Smooth muscle cell of trachea (primary cell): ENCODE results near the gene BAG2. TPM values are rescaled to one million over a fixed set of nuclear protein-coding genes. Genes with fewer than 3 reads are reported as not detected.

Experiments used
- total RNA-seq: library from RNA; depleted of rRNA; stranded (reverse); fragments of >200 nt; gene quantifications from 2 replicates; pipeline ENCODE4 v1.2.1, GENCODE V29; 2014

BAG2 gene
- 23.4 and 25.5 TPM in 2 replicates for total RNA-seq

DNA sequence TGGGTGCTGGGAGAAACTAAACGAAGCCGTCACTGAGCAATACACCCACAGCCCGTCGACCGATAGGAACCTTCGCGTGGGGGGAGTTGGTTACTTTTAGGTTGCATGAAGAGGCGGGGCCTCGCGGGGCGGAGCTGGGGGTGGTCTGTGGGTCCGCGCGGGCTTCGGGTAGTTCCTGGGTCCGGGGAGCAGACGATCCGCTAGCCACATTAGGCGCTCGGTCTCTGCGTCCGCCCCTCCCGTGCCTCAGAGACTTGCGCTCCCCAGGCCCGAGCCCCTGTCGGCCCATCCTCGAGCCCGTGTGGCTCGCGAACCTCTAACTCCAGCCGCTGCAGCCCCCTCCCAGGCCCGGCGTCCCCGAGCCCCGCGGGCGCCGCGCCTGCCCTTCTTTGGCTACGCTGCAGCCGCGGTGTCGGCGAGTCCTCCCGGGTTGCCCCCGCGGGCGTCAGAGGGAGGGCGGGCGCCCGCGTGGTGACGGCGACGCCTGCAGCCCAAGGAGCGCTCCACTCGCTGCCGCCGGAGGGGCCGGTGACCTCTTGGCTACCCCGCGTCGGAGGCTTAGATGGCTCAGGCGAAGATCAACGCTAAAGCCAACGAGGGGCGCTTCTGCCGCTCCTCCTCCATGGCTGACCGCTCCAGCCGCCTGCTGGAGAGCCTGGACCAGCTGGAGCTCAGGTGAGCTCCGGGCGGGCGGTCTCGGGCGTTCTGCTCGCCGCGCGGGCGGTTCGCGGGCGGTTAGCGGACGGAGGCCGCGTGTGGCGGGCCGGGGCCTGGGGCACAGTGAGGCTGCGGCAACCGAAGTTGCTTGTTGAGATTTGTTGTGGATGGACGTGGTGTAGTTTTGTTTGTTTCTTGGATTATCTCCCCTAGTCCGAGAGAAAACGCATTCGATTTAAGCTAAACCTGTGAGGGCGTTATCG, at the start of gene BAG2:
Gene BAG2 (plus strand): TSS at position 191 of the 920 bp plus-strand sequence. CDS start 372 bp downstream, at position 563.

DNA sequence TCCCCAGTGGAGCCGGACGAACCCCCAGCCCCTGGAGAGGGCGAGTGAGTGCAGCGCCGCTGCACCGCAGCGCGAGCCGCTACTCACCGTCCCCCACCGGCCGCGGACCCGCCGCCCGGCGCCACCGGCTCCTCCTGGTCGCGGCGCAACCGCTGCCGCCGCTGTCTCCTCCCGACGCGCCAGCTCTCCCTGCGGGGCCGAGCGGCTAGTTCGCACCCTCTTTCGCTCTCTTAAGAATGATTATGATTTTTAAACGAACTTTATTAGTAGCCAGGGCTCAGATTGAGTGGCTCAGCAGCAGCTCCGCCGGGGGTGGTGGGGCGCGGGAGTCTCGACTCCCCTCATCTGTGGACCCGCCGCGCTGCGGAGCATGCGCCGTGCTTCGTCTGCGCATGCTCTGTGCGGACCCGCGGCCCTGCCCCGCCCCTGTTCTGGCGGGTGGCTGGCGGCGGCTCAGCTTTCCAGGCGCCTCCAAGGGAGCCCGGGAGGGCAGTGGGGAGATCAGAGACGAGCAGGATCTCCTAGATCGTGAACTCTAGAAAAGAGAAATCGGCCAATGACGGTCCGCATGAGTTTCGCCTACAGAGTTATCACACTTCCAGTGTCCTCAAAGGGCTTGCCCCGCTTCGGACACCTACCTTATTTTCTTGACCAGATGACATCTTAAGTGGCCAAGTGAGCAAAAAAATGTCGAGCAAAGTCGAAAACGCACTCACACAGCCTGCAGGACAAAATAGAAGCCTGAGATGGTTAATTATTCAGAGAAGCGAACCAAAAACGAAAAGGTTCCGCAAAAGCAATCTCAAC, 50.0 kb downstream of the BAG2 start, which contains the start of gene RAB23:
Gene RAB23 (minus strand): TSS at position 372 of the 807 bp plus-strand sequence. CDS start 11,927 bp downstream, outside the sequence.

Other genes starting within 250 kb of the BAG2 start
- gene BEND6, start 217.2 kb upstream of the BAG2 start, total RNA-seq: 7.7 and 17.7 TPM in 2 replicates
- 10.6 and 14.4 TPM in 2 replicates for gene KIAA1586, start 125.6 kb upstream of the BAG2 start, total RNA-seq
- 62.0 and 70.0 TPM in 2 replicates for gene ZNF451, start 82.1 kb upstream of the BAG2 start, total RNA-seq
- 47.6 and 50.6 TPM in 2 replicates for gene RAB23, start 50.0 kb downstream of the BAG2 start, total RNA-seq
- 37.7 and 55.4 TPM in 2 replicates for gene PRIM2, start 145.3 kb downstream of the BAG2 start, total RNA-seq